K562 (cell line): Measurements from ENCODE around the gene ERCC1. TPM values are rescaled to one million over a fixed set of nuclear protein-coding genes. Genes with fewer than 3 reads are reported as not detected.

ENCODE experiments used
- ATF2 ChIP-seq: sonication (generic); formaldehyde crosslinking; IDR thresholded peaks from 2 replicates; pipeline ENCODE4 v1.8.1; 2022; ENCODE audit warnings: missing genetic modification reagents
- ELF2 ChIP-seq: fragments of 250-450 bp; sonication (Bioruptor Pico); IDR thresholded peaks from 2 replicates; pipeline ENCODE4 v1.5.0; 2021; ENCODE audit warnings: mild to moderate bottlenecking
- GTF2E2 ChIP-seq: fragments of 200-800 bp; sonication (Bioruptor generic); IDR thresholded peaks from 2 replicates; pipeline ENCODE4 v1.6.1; 2016; ENCODE audit warnings: missing genetic modification characterization, missing compliant biosample characterization
- KAT7 ChIP-seq: sonication (generic); formaldehyde crosslinking; IDR thresholded peaks from 2 replicates; pipeline ENCODE4 v1.8.0; 2022; ENCODE audit warnings: missing genetic modification reagents, mild to moderate bottlenecking, borderline replicate concordance
- NEUROD1 ChIP-seq: fragments of 150-350 bp; IDR thresholded peaks from 2 replicates; pipeline ENCODE4 v1.6.1; 2014; ENCODE audit warnings: borderline replicate concordance, low read length, low read depth; ENCODE audit not compliant: partially characterized antibody
- NFE2 ChIP-seq: IDR thresholded peaks from 2 replicates; pipeline ENCODE4 v1.6.1; 2014; ENCODE audit warnings: antibody characterized with exemption, low read depth
- NR2C2 ChIP-seq, 2 experiments: fragments of 200-800 bp in 1 of 2; sonication (Bioruptor generic) in 1 of 2; sonication (generic) in 1 of 2; formaldehyde crosslinking in 1 of 2; IDR thresholded peaks; 2 replicates each; pipeline versions ENCODE4 v1.6.1 to v1.8.0; 2016 to 2022; ENCODE audit warnings: mild to moderate bottlenecking in 1 of 2, missing compliant biosample characterization in 1 of 2, missing genetic modification characterization in 1 of 2, missing genetic modification reagents in 1 of 2
- NR4A1 ChIP-seq, 2 experiments: fragments of 250-450 bp in 1 of 2; fragments of 450-650 bp in 1 of 2; sonication (Bioruptor Pico) in 1 of 2; IDR thresholded peaks; 2 replicates each; pipeline versions ENCODE4 v1.4.0 to v1.6.1; 2016 to 2020; ENCODE audit warnings: mild to moderate bottlenecking in 2 of 2, missing compliant biosample characterization in 1 of 2, missing genetic modification characterization in 1 of 2, moderate library complexity in 1 of 2
- RNF2 ChIP-seq: sonication (generic); IDR thresholded peaks from 2 replicates; pipeline ENCODE4 v1.6.1; 2016
- ZBTB7A ChIP-seq: IDR thresholded peaks from 2 replicates; pipeline ENCODE4 v1.6.1; 2011; ENCODE audit warnings: low read depth, mild to moderate bottlenecking, low read length, moderate library complexity, borderline replicate concordance; ENCODE audit not compliant: control insufficient read depth
- ZNF184 ChIP-seq: sonication (generic); formaldehyde crosslinking; IDR thresholded peaks from 2 replicates; pipeline ENCODE4 v1.5.0; 2020; ENCODE audit warnings: missing genetic modification reagents
- ZNF224 ChIP-seq: sonication (generic); formaldehyde crosslinking; IDR thresholded peaks from 2 replicates; pipeline ENCODE4 v1.8.0; 2022; ENCODE audit warnings: mild to moderate bottlenecking, missing genetic modification reagents
- ZNF280B ChIP-seq: fragments of 250-450 bp; sonication (Bioruptor Pico); IDR thresholded peaks from 2 replicates; pipeline ENCODE4 v1.5.1; 2021; ENCODE audit warnings: mild to moderate bottlenecking
- ZNF347 ChIP-seq: fragments of 450-650 bp; formaldehyde crosslinking; IDR thresholded peaks from 2 replicates; pipeline ENCODE4 v1.4.0; 2020; ENCODE audit warnings: low read depth, mild to moderate bottlenecking, moderate library complexity
- ZNF436 ChIP-seq: fragments of 250-450, 450-650 bp; sonication (Bioruptor Pico); formaldehyde crosslinking; IDR thresholded peaks from 2 replicates; pipeline ENCODE4 v1.7.0; 2020; ENCODE audit warnings: mild to moderate bottlenecking
- ZNF696 ChIP-seq: fragments of 250-450 bp; sonication (Bioruptor Pico); conservative IDR thresholded peaks from 2 replicates; pipeline ENCODE4 v1.4.0; 2020; ENCODE audit warnings: mild to moderate bottlenecking, moderate library complexity
- polyA plus RNA-seq, 8 experiments: library from polyadenylated mRNA; depleted of rRNA in 4 of 8; stranded (reverse) in 5 of 8; unstranded in 3 of 8; fragments of >200 nt; fragmentation: Nextera tagmentation in 2 of 8; fragmentation: Illumina TruSeq in 1 of 8; extraction: Ambion mirVana in 2 of 8; extraction: Trizol in 1 of 8; gene quantifications; 2 replicates each; pipeline versions ENCODE4 v1.2.1 to v1.2.3, GENCODE V29; 2011 to 2014; ENCODE audit warnings: inconsistent platforms in 1 of 8, missing spikeins in 1 of 8
- total RNA-seq, 7 experiments: library from RNA; depleted of rRNA in 6 of 7; stranded (reverse); fragments of >200 nt in 6 of 7; fragmentation: Illumina TruSeq in 2 of 7; extraction: Trizol in 2 of 7; gene quantifications; 2 replicates each; pipeline versions ENCODE4 v1.2.1 to v1.2.3, GENCODE V29; 2011 to 2021; ENCODE audit warnings: low replicate concordance in 1 of 7
- TF ChIP-seq, protein P1 (sequence below), 3 experiments: fragments of 200-800 bp in 1 of 3; fragments of 250-450 bp in 1 of 3; fragments of 450-650 bp in 1 of 3; sonication (Bioruptor Pico) in 1 of 3; sonication (Bioruptor generic) in 1 of 3; formaldehyde crosslinking in 1 of 3; IDR thresholded peaks; 2 replicates each; pipeline versions ENCODE4 v1.6.1 to v1.8.0; 2016 to 2022; ENCODE audit warnings: mild to moderate bottlenecking in 2 of 3, missing genetic modification characterization in 2 of 3, missing compliant biosample characterization in 1 of 3, moderate library complexity in 1 of 3
- TF ChIP-seq, protein P2 (sequence below): fragments of 250-450 bp; sonication (Bioruptor Pico); IDR thresholded peaks from 2 replicates; pipeline ENCODE4 v1.4.0; 2020; ENCODE audit warnings: mild to moderate bottlenecking, moderate library complexity

The ERCC1 gene
- total and polyA plus RNA-seq, 9 of the 15 experiments (the other 6 are each of a cell fraction or from before 2014, with no cell fraction given): 9.3 to 92.6 (median 60.0) TPM

GRCh38 chr19:45439569-45440258, 16.0 kb upstream of the ERCC1 start (continued):
- no peak for TF ChIP-seq ZNF280B (CRISPR knock-in tag)
- no peak for TF ChIP-seq ZNF696 (CRISPR knock-in tag)
- no peak for TF ChIP-seq ATF2 (CRISPR knock-in tag)
- TF ChIP-seq ZNF436 (CRISPR knock-in tag): no peak
- TF ChIP-seq GTF2E2: 0 out of 2 replicates have a peak, but pooled peaks have one; percentile 52
- TF ChIP-seq ZBTB7A: peak; percentile 98
- TF ChIP-seq, protein P1, sequence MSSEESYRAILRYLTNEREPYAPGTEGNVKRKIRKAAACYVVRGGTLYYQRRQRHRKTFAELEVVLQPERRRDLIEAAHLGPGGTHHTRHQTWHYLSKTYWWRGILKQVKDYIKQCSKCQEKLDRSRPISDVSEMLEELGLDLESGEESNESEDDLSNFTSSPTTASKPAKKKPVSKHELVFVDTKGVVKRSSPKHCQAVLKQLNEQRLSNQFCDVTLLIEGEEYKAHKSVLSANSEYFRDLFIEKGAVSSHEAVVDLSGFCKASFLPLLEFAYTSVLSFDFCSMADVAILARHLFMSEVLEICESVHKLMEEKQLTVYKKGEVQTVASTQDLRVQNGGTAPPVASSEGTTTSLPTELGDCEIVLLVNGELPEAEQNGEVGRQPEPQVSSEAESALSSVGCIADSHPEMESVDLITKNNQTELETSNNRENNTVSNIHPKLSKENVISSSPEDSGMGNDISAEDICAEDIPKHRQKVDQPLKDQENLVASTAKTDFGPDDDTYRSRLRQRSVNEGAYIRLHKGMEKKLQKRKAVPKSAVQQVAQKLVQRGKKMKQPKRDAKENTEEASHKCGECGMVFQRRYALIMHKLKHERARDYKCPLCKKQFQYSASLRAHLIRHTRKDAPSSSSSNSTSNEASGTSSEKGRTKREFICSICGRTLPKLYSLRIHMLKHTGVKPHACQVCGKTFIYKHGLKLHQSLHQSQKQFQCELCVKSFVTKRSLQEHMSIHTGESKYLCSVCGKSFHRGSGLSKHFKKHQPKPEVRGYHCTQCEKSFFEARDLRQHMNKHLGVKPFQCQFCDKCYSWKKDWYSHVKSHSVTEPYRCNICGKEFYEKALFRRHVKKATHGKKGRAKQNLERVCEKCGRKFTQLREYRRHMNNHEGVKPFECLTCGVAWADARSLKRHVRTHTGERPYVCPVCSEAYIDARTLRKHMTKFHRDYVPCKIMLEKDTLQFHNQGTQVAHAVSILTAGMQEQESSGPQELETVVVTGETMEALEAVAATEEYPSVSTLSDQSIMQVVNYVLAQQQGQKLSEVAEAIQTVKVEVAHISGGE (CRISPR knock-in tag; IDR thresholded peaks at IDR 0.05): peak in 2 of 3 experiments; percentile 78 to 97; a peak in 4 of 6 replicates
- peak; percentile 97 for TF ChIP-seq RNF2
- TF ChIP-seq ZNF184 (CRISPR knock-in tag): no peak
- no peak for TF ChIP-seq NR4A1 (CRISPR knock-in tag; IDR thresholded peaks at IDR 0.05)
- TF ChIP-seq NR4A1 (tag; IDR thresholded peaks at IDR 0.05): peak; percentile 70; the same call in 1 of the 2 replicates
- 0 out of 2 replicates have a peak, but pooled peaks have one; percentile 57 for TF ChIP-seq ELF2 (CRISPR knock-in tag)
- TF ChIP-seq ZNF224 (CRISPR knock-in tag): no peak
- TF ChIP-seq NEUROD1: peak; percentile 61
- TF ChIP-seq, protein P2, sequence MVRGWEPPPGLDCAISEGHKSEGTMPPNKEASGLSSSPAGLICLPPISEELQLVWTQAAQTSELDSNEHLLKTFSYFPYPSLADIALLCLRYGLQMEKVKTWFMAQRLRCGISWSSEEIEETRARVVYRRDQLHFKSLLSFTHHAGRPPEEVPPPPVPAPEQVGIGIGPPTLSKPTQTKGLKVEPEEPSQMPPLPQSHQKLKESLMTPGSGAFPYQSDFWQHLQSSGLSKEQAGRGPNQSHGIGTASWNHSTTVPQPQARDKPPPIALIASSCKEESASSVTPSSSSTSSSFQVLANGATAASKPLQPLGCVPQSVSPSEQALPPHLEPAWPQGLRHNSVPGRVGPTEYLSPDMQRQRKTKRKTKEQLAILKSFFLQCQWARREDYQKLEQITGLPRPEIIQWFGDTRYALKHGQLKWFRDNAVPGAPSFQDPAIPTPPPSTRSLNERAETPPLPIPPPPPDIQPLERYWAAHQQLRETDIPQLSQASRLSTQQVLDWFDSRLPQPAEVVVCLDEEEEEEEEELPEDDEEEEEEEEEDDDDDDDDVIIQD (CRISPR knock-in tag): peak; percentile 11; the same call in 1 of the 2 replicates
- TF ChIP-seq NR2C2 (CRISPR knock-in tag; IDR thresholded peaks at IDR 0.05): peak; percentile 25; the same call in 1 of the 2 replicates
- peak; percentile 73 for TF ChIP-seq NR2C2 (tag; IDR thresholded peaks at IDR 0.05)
- TF ChIP-seq ZNF347: no peak
- no peak for TF ChIP-seq KAT7 (CRISPR knock-in tag)
- peak; percentile 76 for TF ChIP-seq NFE2
